ENCODE results near the gene DGUOK. TPM values are rescaled to one million over a fixed set of nuclear protein-coding genes. Genes with fewer than 3 reads are reported as not detected.

Gene DGUOK
- total RNA-seq, 1 experiment from 2014 or later = 78.5 TPM

DNA sequence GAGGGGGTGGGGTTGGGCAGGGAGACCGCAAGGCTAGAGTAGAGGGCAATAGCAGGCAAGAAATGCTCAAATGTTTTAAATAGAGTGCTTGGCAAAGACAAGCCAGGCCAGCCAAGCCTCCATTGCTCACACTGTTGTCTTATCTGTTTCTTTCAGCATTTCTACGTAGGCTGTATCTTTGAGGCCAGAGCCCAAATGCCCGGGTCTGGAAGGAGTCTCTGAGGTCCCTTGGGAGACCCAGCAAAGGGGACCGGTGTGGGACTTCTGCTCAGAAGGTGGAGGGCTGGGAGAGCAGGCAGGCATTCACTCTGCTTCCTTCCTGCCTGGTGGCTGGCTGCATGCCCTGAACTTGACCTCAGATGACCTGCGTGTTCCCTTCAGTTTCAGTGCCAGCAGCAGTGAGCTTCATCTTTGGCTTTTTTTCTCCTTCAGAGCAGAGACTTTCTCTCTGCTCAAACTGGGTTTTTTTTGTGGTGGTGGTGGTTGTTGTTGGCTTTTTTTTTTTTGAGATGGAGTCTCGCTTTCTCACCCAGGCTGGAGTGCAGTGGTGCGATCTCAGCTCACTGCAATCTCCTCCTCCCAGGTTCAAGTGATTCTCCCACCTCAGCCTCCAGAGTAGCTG, 44.3 kb downstream of the DGUOK start:
- no TSS peak for BruUV-seq (replicated peaks)
- ATAC-seq = 0 out of 2 replicates have a peak, but pooled peaks have one; percentile 44
- intact Hi-C loops (cut with micrococcal nuclease; ENCODE audit: unreplicated experiment) = no loop called here

DNA sequence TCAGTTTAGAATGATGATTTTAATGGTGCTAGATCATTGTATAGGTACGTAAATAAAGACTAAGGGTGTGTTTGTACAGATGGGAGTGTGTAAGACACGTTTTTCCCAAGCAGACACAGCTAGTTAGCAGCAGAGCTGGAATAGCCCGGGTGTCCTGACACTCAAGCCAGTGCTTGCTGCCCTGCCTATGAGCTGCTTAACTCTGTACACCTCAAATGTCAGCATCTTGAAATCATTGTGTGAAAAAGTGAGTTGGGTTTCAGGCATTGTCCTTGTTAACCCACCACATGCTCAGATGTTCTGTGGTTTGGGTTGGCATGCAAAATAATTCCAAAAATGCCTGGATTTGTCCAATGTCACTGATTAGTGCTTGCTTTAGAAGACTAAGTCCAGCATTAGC, 45.0 kb downstream of the DGUOK start:
- Histone ChIP-seq H3K4me3 (ENCODE audit: low read depth in 2 of 2, low read length in 2 of 2) (no peak overlapping the region), H3K27ac (ENCODE audit: low read length) (no peak overlapping the region), H3K9me3 (ENCODE audit: control insufficient read depth, insufficient read depth, low read depth, low read length) (no peaks in the 10 kb centered on the region), H3K27me3 (ENCODE audit: control insufficient read depth, insufficient read depth, low read length) (no peaks in the 10 kb centered on the region), H3K4me1 (ENCODE audit: control insufficient read depth, insufficient read depth, low read length) (no peaks in the 10 kb centered on the region), H3K36me3 (ENCODE audit: control insufficient read depth, insufficient read depth, low read length) (no peaks in the 10 kb centered on the region)
- no TSS peak for BruUV-seq (replicated peaks)
- in situ Hi-C loops (cut with HindIII; ENCODE audit: low pct_unique_long_range_greater_than_20kb, low sequenced_read_pairs) (no loop called here), intact Hi-C loops (cut with micrococcal nuclease; ENCODE audit: unreplicated experiment) (no loop called here)
- no peak for TF ChIP-seq POLR2AphosphoS5 (IDR thresholded peaks at IDR 0.05; ENCODE audit: low read depth, low read length)
- TF ChIP-seq TCF7L2 (IDR thresholded peaks at IDR 0.05; ENCODE audit: low read depth, low read length) = no peak
- TF ChIP-seq SIN3A (IDR thresholded peaks at IDR 0.05; ENCODE audit: borderline replicate concordance, insufficient read depth, low read depth, low read length) = no peak
- TF ChIP-seq, protein P1, sequence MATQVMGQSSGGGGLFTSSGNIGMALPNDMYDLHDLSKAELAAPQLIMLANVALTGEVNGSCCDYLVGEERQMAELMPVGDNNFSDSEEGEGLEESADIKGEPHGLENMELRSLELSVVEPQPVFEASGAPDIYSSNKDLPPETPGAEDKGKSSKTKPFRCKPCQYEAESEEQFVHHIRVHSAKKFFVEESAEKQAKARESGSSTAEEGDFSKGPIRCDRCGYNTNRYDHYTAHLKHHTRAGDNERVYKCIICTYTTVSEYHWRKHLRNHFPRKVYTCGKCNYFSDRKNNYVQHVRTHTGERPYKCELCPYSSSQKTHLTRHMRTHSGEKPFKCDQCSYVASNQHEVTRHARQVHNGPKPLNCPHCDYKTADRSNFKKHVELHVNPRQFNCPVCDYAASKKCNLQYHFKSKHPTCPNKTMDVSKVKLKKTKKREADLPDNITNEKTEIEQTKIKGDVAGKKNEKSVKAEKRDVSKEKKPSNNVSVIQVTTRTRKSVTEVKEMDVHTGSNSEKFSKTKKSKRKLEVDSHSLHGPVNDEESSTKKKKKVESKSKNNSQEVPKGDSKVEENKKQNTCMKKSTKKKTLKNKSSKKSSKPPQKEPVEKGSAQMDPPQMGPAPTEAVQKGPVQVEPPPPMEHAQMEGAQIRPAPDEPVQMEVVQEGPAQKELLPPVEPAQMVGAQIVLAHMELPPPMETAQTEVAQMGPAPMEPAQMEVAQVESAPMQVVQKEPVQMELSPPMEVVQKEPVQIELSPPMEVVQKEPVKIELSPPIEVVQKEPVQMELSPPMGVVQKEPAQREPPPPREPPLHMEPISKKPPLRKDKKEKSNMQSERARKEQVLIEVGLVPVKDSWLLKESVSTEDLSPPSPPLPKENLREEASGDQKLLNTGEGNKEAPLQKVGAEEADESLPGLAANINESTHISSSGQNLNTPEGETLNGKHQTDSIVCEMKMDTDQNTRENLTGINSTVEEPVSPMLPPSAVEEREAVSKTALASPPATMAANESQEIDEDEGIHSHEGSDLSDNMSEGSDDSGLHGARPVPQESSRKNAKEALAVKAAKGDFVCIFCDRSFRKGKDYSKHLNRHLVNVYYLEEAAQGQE (IDR thresholded peaks at IDR 0.05; ENCODE audit: insufficient read depth in 1 of 2, low read depth in 2 of 2, low read length in 1 of 2) = no peak
- ATAC-seq (no peak), DNase-seq (ENCODE audit: low read depth, low spot score) (no peak)
- ChIA-PET CTCF (no interaction called here), POLR2A (no interaction called here)

More for the DNA sequence above, 44.3 kb downstream of the DGUOK start:
- Histone ChIP-seq H3K27me3 (ENCODE audit: control insufficient read depth, insufficient read depth, low read length) (no peaks in the 10 kb centered on the region), H3K4me1 (ENCODE audit: control insufficient read depth, insufficient read depth, low read length) (no peaks in the 10 kb centered on the region), H3K36me3 (ENCODE audit: control insufficient read depth, insufficient read depth, low read length) (no peaks in the 10 kb centered on the region), H3K4me3 (ENCODE audit: low read depth in 2 of 2, low read length in 2 of 2) (no peak overlapping the region), H3K27ac (ENCODE audit: low read length) (no peak overlapping the region), H3K9me3 (ENCODE audit: control insufficient read depth, insufficient read depth, low read depth, low read length) (no peaks in the 10 kb centered on the region)
- ChIA-PET POLR2A (interaction anchor here (0.6 to 0.7 kb wide), 3 partner anchors 118 to 355 kb away, joined by 4 to 6 read pairs (median 5); no protein-coding TSS in a partner anchor), CTCF (no interaction called here)
- in situ Hi-C loops (cut with HindIII; ENCODE audit: low pct_unique_long_range_greater_than_20kb, low sequenced_read_pairs) = no loop called here
- TF ChIP-seq, protein P1 (IDR thresholded peaks at IDR 0.05; ENCODE audit: insufficient read depth in 1 of 2, low read depth in 2 of 2, low read length in 1 of 2) = no peak
- TF ChIP-seq TCF7L2 (IDR thresholded peaks at IDR 0.05; ENCODE audit: low read depth, low read length) = no peak
- TF ChIP-seq SIN3A (IDR thresholded peaks at IDR 0.05; ENCODE audit: borderline replicate concordance, insufficient read depth, low read depth, low read length) = no peak
- no peak for TF ChIP-seq POLR2AphosphoS5 (IDR thresholded peaks at IDR 0.05; ENCODE audit: low read depth, low read length)
- TF ChIP-seq, protein P2, sequence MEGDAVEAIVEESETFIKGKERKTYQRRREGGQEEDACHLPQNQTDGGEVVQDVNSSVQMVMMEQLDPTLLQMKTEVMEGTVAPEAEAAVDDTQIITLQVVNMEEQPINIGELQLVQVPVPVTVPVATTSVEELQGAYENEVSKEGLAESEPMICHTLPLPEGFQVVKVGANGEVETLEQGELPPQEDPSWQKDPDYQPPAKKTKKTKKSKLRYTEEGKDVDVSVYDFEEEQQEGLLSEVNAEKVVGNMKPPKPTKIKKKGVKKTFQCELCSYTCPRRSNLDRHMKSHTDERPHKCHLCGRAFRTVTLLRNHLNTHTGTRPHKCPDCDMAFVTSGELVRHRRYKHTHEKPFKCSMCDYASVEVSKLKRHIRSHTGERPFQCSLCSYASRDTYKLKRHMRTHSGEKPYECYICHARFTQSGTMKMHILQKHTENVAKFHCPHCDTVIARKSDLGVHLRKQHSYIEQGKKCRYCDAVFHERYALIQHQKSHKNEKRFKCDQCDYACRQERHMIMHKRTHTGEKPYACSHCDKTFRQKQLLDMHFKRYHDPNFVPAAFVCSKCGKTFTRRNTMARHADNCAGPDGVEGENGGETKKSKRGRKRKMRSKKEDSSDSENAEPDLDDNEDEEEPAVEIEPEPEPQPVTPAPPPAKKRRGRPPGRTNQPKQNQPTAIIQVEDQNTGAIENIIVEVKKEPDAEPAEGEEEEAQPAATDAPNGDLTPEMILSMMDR (IDR thresholded peaks at IDR 0.05) = no peak
- DNase-seq (ENCODE audit: low read depth, low spot score) = no peak
